Measurements from ENCODE around the gene CBLL1.

The CBLL1 gene

GRCh38 chr7:107746006-107746405 lies 2.1 kb downstream of the CBLL1 start:
- DNase-seq = no peak

DNA sequence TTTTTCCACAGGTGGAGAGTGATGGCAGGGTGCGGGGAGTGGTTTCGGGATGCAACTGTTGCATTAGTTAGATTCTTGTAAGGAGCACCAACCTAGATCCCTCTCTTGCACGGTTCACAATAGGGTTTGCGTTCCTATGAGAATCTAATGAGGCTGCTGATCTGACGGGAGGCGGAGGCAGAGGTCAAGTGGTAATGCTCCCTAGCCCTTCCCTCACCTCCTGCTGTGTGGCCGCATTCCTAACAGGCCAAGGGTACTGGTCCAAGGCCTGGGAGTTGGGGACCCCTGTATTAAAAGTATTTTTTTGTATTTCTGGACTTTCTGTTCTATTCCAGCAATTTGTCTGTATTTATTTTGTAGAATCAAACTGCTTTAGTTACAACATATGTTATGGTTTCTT lies 7.2 kb downstream of the CBLL1 start:
- DNase-seq = no peak

GRCh38 chr7:107754642-107755041 lies 10.7 kb downstream of the CBLL1 start:
- DNase-seq = no peak

DNA sequence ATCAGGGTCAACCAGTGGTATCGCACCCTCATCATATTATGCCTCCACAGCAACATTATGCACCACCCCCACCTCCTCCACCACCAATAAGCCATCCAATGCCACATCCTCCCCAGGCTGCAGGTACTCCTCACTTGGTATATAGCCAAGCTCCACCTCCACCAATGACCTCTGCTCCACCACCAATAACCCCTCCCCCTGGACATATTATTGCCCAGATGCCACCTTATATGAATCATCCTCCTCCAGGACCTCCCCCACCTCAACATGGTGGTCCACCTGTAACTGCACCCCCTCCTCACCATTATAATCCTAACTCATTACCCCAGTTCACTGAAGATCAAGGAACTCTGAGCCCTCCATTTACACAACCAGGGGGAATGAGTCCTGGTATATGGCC lies 14.7 kb downstream of the CBLL1 start:
- no peak for DNase-seq

- no peak for DNase-seq
Measured at GRCh38 chr7:107767391-107767790, 23.4 kb downstream of the CBLL1 start.

DNA sequence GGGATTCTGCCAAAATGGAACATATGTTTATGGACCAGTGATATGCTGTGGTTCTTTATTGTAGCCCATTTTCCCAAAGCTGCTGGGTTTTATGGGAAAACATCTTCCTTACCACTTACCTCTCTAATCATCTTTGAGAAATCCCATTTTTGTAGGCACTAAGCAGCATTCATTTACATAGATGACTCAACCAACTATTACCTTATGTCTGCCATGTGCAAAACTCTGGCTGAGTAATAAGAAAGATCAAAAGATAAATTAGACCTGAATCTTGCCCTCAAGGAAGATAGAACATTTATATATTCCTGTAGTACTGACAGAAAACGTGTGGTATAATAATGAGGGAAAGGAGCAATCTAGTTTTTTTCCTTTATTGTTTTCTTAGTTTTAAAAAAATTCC lies 24.3 kb downstream of the CBLL1 start:
- DNase-seq = no peak

DNA sequence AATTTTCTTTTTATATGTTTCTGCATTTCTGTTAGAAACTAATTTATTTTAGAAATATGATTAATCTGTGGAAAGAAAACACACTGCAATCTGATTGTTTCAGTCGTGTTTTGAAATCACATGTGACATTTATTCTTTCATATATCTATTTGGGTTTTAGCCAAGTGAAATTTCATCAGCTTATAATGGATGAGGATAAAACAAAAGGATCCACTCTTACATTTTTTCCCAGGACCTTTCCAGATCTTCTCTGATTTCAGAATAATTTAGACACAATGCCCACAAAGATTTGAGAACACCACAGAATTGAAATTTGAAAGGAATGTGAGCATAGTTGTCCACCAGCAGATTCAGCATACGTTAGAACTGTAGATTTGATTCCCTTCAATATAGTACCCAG lies 29.1 kb downstream of the CBLL1 start:
- no peak for DNase-seq

- no peak for DNase-seq
Measured at GRCh38 chr7:107777702-107778101, 33.8 kb downstream of the CBLL1 start.

GRCh38 chr7:107778283-107778682 lies 34.3 kb downstream of the CBLL1 start:
- no peak for DNase-seq

DNA sequence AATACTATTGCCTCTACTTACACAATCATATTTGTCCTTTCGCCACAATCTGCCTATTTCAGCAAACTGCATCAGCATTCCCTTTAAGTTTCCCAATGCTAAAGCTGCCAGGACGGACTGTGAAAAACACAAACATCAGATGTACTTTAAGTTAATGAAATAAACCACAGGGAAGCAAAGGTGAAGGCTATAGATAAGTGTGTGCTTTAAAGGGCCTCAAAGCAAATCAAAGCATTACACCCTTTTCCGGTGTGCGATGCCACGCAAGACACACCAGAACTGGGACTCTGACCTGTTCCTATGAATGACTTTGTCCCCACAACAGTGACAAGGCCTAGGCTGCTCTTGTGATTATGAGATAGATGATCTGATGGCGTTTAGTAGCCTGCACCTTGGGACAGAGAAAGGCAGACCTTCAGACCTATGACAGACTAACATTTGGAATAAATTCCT lies 35.7 kb downstream of the CBLL1 start:
- no peak for DNase-seq

DNA sequence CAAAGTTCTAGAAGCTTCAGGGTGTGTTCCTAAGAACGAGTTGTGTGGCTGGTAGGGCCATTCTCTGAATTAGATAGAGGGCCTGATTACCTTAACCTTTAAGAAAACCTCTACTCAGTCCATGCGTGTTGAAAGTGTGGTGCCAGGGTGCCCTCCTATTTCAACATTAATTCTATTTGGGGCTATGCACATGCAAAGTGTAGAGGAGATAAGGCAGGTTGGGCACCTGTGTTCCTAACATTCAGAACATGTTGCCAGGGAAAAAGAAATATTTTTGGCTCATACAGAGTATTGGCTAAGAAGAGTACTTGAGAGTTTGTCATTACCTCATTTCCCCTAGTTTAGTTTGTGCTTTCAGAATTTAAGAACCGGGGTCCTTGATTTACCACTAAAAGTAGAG lies 38.4 kb downstream of the CBLL1 start:
- no peak for DNase-seq

DNA sequence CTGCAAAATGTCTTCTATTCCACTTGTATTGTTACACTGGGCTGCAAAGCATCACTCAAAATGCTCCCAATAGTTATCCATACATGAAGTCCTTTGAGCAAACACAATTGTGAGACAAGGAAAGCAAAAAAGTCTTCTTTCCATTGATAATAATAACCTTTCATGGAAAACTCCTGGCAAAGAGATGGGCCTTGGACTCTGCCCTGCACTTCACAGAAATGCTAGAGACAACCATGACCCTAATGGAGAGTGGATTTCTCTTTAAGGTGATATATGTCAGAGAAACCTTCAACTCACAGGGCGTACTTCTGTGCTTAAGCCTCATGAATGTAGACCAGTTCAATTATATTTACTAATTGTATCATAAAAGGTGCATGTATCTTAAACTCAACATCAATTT lies 39.7 kb downstream of the CBLL1 start:
- DNase-seq = no peak

GRCh38 chr7:107785170-107785569 lies 41.2 kb downstream of the CBLL1 start:
- no peak for DNase-seq

- DNase-seq = no peak
Measured at GRCh38 chr7:107785926-107786325, 42.0 kb downstream of the CBLL1 start.

DNA sequence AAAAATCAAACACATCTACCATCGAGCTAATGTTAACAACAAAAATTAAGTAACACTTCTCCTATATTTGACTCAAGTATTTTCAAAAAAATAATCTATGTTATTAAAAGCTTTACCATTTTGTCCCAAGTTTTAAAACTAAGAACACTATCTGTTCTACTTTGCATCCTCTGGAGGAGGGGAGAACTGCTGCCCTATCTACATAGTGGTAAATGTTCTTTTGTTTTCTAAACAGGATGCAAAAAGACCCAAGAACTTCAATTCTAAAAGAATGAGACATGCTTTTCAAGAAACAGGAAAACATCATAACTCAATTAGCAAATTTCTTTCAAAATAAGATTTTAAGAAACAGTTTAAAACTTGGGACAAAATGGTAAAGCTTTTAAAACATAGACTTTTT lies 44.3 kb downstream of the CBLL1 start:
- DNase-seq = no peak

GRCh38 chr7:107788662-107789061 lies 44.7 kb downstream of the CBLL1 start:
- DNase-seq = no peak

DNA sequence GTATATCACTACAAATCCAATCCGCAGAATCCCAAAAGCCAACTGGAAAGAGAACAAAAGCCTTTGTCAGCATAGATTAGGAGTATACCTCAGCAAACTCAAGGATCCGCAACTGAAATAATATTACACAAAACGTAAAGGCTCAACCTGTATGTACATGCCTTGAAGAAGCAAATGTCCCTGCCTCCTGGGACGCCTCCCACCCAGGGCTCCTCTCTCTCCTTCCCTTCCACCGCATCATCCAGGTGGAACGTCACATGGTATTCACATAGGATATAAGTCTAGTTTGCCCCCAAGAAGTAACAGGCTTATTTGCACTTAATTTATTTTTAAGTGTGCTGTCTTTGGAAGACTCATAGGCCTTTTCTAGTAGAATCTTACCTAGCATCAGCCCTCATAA lies 45.7 kb downstream of the CBLL1 start:
- no peak for DNase-seq

- DNase-seq = no peak
Measured at GRCh38 chr7:107792364-107792763, 48.4 kb downstream of the CBLL1 start.

DNA sequence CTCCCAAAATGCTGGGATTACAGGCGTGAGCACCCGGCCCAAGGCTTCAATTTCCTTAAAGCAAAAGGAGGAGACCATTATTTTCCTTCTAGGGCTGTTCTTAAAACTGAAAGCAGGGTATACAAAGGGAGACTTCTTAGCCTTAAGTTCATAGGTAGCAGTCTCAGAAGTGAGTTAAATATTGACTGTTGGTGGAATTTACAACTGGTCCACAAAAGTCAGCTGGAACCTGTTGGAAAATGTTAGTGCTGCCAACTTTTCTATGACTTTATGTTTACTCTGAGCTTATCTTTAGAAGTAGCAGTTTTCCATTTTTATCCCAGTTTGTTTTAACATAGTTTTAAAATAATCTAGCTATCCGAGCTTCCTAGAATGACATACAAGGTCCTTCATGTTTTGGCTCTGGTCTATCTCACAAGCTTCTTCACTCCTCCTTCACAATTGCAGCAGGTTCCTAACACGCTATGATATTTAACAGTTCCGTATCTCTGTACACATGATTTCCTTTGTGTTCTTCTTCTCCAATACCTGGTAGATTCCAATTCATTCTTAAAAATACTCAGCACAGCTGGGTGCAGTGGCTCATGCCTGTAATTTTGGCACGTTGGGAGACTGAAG lies 55.8 kb downstream of the CBLL1 start:
- DNase-seq = no peak

DNA sequence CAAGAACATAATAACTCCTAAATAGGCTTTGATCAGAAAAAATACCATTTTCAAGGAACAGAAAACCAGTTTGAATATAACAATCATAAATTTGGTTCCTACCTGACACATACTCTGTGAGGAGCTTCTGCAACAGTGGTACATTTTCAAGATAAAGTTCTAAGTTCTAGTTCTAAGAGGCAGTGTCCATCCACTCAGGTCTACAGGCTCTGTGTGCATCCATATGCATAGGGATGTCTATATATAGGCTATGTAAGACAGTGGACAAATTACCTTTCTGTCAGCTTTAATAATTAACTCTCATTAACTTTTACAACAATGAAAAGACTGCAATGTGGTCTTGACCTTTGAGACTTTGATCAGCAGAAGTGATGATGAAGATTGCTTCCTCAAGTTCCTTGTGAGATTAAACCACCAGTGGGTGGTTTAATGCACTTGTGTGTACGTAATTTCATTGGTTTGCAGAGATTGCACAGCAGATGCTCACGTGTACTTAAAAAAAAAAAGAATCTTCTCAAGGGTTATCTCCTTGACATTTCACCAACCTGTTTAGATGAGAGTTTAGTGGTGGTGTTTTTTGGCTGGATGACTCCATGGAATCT lies 59.2 kb downstream of the CBLL1 start, which contains the start of gene SLC26A3:
TSS of gene SLC26A3 (minus strand) at position 215 of the 602 bp plus-strand sequence. CDS start 8,714 bp downstream, outside the sequence.
- DNase-seq = no peak

GRCh38 chr7:107809179-107809578 lies 65.2 kb downstream of the CBLL1 start:
- no peak for DNase-seq

GRCh38 chr7:107810626-107811025 lies 66.7 kb downstream of the CBLL1 start:
- no peak for DNase-seq
